HAP-1 (cell line): ENCODE results near the gene CDA.
A peak's percentile ranks its signal among the peaks of the same experiment; 100 is the strongest.

ENCODE experiments used
- DNase-seq, 2 experiments: peaks; one replicate each; pipeline ENCODE4 v3.0.0-alpha.2; 2016 to 2020; ENCODE audit warnings: low spot score in 2 of 2
- H3K27me3 ChIP-seq: fragments of 250-450 bp; sonication (Bioruptor Pico); 2 replicates; pipeline ENCODE4 v1.5.1; 2020; ENCODE audit warnings: low read depth, mild to moderate bottlenecking, moderate library complexity
- H3K36me3 ChIP-seq: fragments of 250-450 bp; sonication (Bioruptor Pico); replicated peaks from 2 replicates; pipeline ENCODE4 v1.5.1; 2020; ENCODE audit warnings: mild to moderate bottlenecking
- H3K4me1 ChIP-seq: fragments of 250-450 bp; sonication (Bioruptor Pico); 2 replicates; pipeline ENCODE4 v1.5.1; 2020; ENCODE audit warnings: mild to moderate bottlenecking
- H3K4me3 ChIP-seq: fragments of 250-450 bp; sonication (Bioruptor Pico); 2 replicates; pipeline ENCODE4 v1.5.1; 2020; ENCODE audit warnings: mild to moderate bottlenecking, moderate library complexity
- H3K9me3 ChIP-seq: fragments of 250-450 bp; sonication (Bioruptor Pico); 2 replicates; pipeline ENCODE4 v1.5.1; 2020; ENCODE audit warnings: mild to moderate bottlenecking, moderate library complexity
- in situ Hi-C: fragments of 300-500 bp; cut with MboI; formaldehyde crosslinking; loops from 3 replicates; pipeline ENCODE4 v1.14.3; 2020; ENCODE audit warnings: low sequenced_read_pairs, inconsistent platforms, mixed read lengths

Gene CDA

GRCh38 chr1:20634594-20635084 is 45.7 kb downstream of the CDA start:
- Histone ChIP-seq H3K9me3 (no peaks in the 10 kb centered on the region), H3K4me1 (peaks cover 19% of the 10 kb centered on the region), H3K4me3 (peak overlapping the region; percentile 48), H3K27me3 (no peaks in the 10 kb centered on the region), H3K36me3 (peaks cover 11% of the 10 kb centered on the region)
- in situ Hi-C loops: loop anchor here (5.0 kb wide), 1 partner anchor 112 kb away; no protein-coding TSS in a partner anchor
- peak; percentile 64 to 77 for DNase-seq

DNA sequence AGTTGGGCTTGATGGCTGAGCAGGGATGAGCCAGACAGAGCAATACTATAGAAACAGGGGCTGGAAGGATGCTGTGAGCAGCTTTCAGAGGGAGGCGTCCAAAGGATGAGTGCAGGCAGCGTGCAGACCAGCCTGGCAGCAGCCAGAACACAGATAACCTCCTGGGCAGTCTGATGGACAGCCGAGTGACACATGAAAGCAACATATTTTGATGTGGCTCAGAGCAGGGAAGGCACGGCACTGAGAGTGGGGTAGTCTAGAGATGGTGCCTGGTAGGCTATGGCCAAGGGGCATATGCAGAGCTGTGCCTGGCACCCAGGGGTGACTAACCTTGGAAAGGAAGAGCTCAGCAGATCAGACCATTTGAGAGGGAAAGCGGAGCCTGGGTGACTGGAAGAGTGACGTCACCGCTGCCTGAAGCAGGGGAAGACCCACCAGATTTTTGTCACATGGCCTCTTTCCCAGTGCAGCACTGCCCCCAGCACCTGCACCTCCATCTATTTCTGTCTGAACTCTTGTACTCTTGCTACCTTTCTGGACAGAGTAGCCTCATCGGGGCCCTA is 48.0 kb downstream of the CDA start:
- in situ Hi-C loops: loop anchor here (5.0 kb wide), 1 partner anchor 115 kb away; no protein-coding TSS in a partner anchor
- no peak overlapping the region for H3K4me3 ChIP-seq
- H3K36me3 ChIP-seq: peaks cover 11% of the 10 kb centered on the region
- no peaks in the 10 kb centered on the region for H3K9me3 ChIP-seq
- DNase-seq: no peak
- H3K4me1 ChIP-seq: peaks cover 18% of the 10 kb centered on the region
- no peaks in the 10 kb centered on the region for H3K27me3 ChIP-seq

GRCh38 chr1:20640183-20640597 is 51.3 kb downstream of the CDA start:
- Histone ChIP-seq H3K4me1 (no peaks in the 10 kb centered on the region), H3K27me3 (no peaks in the 10 kb centered on the region), H3K9me3 (no peaks in the 10 kb centered on the region), H3K4me3 (no peak overlapping the region), H3K36me3 (peaks cover 15% of the 10 kb centered on the region)
- DNase-seq: peak; percentile 58 to 69
- in situ Hi-C loops: no loop called here

GRCh38 chr1:20641975-20642374 is 53.1 kb downstream of the CDA start:
- Histone ChIP-seq H3K4me3 (no peak overlapping the region), H3K27me3 (no peaks in the 10 kb centered on the region), H3K9me3 (no peaks in the 10 kb centered on the region), H3K4me1 (no peaks in the 10 kb centered on the region), H3K36me3 (peaks cover 15% of the 10 kb centered on the region)
- in situ Hi-C loops: no loop called here
- DNase-seq: no peak

DNA sequence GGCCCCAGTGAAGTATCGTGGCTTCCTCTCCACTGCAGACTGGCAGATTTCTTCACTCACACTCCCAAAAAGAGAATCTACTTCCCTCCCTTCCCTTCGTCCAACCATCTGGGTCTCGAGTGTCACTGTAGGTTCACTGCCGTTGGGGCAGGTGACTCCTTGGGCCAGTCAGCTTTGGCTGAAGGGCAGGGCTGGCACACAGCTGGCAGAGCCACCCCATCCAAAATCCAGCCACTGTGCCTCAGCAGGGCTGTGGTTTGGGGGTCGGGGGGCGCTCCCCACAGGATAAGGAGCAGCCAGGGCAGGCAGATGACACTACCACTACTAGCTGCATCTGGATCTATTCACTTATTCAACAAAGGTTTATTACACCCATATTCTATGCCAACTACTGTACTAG is 54.2 kb downstream of the CDA start:
- no peaks in the 10 kb centered on the region for H3K9me3 ChIP-seq
- no peaks in the 10 kb centered on the region for H3K27me3 ChIP-seq
- no peaks in the 10 kb centered on the region for H3K4me1 ChIP-seq
- no peak overlapping the region for H3K4me3 ChIP-seq
- in situ Hi-C loops: no loop called here
- DNase-seq: no peak
- H3K36me3 ChIP-seq: peaks cover 15% of the 10 kb centered on the region

DNA sequence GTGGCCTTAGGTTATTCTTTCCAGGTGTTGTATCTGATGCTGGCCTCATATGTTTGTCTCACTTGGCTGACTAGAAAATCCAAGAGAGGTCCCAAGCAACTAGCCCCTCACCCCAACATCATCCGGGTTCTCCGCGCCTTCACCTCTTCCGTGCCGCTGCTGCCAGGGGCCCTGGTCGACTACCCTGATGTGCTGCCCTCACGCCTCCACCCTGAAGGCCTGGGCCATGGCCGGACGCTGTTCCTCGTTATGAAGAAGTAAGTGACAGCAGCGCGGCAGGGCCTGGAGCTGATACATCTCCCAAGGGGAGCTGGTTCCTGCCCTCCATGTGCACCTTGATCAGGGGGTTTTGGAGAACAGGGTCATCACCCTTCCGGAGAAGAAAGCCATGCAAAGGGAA is 55.5 kb downstream of the CDA start:
- peaks cover 18% of the 10 kb centered on the region for H3K36me3 ChIP-seq
- DNase-seq: no peak
- no peak overlapping the region for H3K4me3 ChIP-seq
- in situ Hi-C loops: no loop called here
- no peaks in the 10 kb centered on the region for H3K9me3 ChIP-seq
- H3K27me3 ChIP-seq: no peaks in the 10 kb centered on the region
- H3K4me1 ChIP-seq: no peaks in the 10 kb centered on the region

DNA sequence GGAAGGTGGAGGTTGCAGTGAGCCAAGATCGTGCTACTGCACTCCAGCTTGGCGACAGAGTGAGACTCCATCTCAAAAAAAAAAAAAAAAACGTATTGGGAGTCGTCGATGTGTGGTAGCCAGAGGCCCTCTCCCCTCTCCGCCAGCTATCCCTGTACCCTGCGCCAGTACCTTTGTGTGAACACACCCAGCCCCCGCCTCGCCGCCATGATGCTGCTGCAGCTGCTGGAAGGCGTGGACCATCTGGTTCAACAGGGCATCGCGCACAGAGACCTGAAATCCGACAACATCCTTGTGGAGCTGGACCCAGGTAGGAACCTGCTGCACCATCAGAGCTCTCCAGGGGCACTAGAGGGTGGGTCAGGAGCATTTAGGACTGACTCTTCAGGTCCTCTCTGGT is 56.5 kb downstream of the CDA start:
- in situ Hi-C loops: no loop called here
- Histone ChIP-seq H3K9me3 (no peaks in the 10 kb centered on the region), H3K36me3 (peaks cover 24% of the 10 kb centered on the region), H3K4me3 (no peak overlapping the region), H3K27me3 (no peaks in the 10 kb centered on the region), H3K4me1 (no peaks in the 10 kb centered on the region)
- no peak for DNase-seq

DNA sequence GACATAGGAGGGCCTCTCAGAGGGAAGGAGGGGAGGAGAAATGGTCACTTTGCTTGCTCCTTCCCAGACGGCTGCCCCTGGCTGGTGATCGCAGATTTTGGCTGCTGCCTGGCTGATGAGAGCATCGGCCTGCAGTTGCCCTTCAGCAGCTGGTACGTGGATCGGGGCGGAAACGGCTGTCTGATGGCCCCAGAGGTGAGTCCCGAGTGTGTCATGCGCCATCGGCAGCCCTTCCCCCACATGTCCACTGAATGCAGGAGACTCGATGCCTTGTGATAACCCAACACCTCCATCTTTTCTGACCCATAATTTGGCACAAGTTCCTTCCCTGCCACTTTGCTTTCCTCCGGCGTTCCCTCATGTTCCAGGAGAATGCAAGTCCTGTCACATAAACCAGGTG is 59.5 kb downstream of the CDA start:
- no peaks in the 10 kb centered on the region for H3K27me3 ChIP-seq
- H3K9me3 ChIP-seq: no peaks in the 10 kb centered on the region
- DNase-seq: no peak
- peaks cover 50% of the 10 kb centered on the region for H3K36me3 ChIP-seq
- in situ Hi-C loops: no loop called here
- H3K4me1 ChIP-seq: no peaks in the 10 kb centered on the region
- no peak overlapping the region for H3K4me3 ChIP-seq

GRCh38 chr1:20648946-20649345 is 60.0 kb downstream of the CDA start:
- H3K4me1 ChIP-seq: no peaks in the 10 kb centered on the region
- in situ Hi-C loops: no loop called here
- no peaks in the 10 kb centered on the region for H3K27me3 ChIP-seq
- peaks cover 55% of the 10 kb centered on the region for H3K36me3 ChIP-seq
- DNase-seq: no peak
- H3K9me3 ChIP-seq: no peaks in the 10 kb centered on the region
- no peak overlapping the region for H3K4me3 ChIP-seq

- H3K4me3 ChIP-seq: no peak overlapping the region
Measured at GRCh38 chr1:20652300-20652699, 63.4 kb downstream of the CDA start.

DNA sequence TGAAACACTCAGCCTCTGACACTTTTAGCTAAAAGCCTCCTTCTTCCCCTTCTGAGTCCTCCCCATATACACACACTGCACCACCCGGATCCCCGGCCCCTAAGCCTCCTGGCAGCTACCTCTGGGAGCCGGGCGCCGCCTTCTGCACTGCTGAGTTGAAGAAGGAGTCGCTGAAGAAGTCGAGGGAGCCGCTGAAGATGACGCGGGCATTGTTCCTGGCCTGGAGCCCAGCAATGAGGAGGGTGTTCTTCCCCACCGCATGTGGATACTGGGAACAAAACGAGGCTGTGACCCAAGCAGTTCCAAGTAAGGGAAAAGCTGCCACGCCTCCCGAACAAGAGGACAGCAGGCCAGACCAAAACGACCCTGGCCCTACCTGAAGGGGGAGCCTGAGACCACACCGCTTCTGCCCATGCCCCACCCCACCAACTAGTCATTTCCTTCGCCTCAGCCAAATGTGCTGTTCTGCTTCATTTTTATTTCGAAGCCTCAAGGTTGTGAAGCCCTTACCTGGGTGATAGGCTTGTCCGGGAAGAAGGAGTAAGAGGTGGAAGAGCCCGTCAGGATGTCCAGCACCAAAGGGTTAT is 65.3 kb downstream of the CDA start:
- H3K36me3 ChIP-seq: peaks cover 84% of the 10 kb centered on the region
- DNase-seq: no peak
- in situ Hi-C loops: no loop called here

More at GRCh38 chr1:20652300-20652699, 63.4 kb downstream of the CDA start:
- no peaks in the 10 kb centered on the region for H3K9me3 ChIP-seq
- in situ Hi-C loops: no loop called here
- peaks cover 79% of the 10 kb centered on the region for H3K36me3 ChIP-seq
- no peak for DNase-seq
- no peaks in the 10 kb centered on the region for H3K4me1 ChIP-seq
- no peaks in the 10 kb centered on the region for H3K27me3 ChIP-seq

DNA sequence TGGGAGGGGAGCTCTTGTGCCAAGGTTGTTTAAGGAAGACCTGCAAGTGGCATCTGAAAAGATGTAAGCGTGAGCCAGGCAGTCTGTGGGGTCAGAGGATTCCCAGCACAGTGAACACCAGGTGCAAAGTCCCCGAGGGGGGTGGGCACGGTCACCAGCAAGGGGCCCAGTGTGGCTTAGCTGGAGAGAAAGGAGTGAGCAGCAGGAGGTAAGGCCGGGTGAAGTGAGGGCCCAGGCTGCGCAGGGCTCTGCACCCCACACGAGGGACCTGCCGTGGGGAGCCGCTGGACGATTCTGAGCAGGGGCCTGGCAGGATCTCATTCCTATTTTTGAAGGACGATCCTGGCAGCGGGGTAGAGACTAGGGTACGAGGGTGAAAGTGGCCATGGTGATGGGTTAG is 68.1 kb downstream of the CDA start:
- H3K4me1 ChIP-seq: no peaks in the 10 kb centered on the region; the same call in 1 of the 2 replicates
- H3K27me3 ChIP-seq: no peaks in the 10 kb centered on the region
- no peak for DNase-seq
- in situ Hi-C loops: no loop called here
- H3K36me3 ChIP-seq: peaks cover 67% of the 10 kb centered on the region
- H3K9me3 ChIP-seq: no peaks in the 10 kb centered on the region
- H3K4me3 ChIP-seq: no peak overlapping the region

More for the DNA sequence above, 65.3 kb downstream of the CDA start:
- H3K4me3 ChIP-seq: no peak overlapping the region
- H3K9me3 ChIP-seq: no peaks in the 10 kb centered on the region
- H3K27me3 ChIP-seq: no peaks in the 10 kb centered on the region
- no peaks in the 10 kb centered on the region for H3K4me1 ChIP-seq

DNA sequence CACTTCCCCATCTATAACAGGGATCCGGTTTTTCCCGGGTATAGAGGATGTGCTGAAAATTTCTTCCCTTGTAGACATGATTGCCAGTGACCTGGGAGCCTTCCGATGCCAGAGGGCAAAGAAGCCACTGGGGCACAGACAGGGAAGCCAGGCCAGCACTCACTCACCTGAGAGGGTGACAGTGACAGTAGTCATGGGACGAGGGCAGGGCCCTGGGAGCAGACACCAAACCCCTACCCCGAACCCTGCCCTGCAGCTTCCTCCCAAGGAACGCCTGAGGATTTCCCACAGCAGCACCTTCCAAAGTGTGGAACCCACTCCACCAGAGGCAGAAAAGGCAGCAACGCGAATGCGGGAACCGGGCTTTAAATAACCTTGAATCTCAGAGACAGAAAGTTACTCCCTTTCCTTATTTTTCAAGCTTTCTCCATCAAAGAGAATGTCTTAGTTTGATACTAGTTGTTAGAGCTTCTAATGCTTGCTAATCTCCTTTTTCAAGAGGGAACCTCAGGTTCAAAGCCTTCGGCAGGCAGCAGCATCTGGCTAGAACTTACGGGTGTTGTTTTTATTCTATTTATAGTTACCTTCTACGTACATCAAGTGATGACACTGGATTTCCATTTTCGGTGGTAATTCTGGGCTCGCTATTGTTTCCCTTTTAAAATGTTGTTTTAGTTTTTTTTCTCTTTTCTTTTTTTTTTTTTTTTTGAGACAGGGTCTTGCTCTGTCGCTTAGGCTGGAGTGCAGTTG is 69.4 kb downstream of the CDA start:
- Histone ChIP-seq H3K4me3 (no peak overlapping the region), H3K9me3 (no peaks in the 10 kb centered on the region; the same call in 1 of the 2 replicates), H3K4me1 (no peaks in the 10 kb centered on the region; the same call in 1 of the 2 replicates), H3K27me3 (no peaks in the 10 kb centered on the region), H3K36me3 (peaks cover 54% of the 10 kb centered on the region)
- in situ Hi-C loops: no loop called here
- DNase-seq: no peak

- Histone ChIP-seq H3K36me3 (peaks cover 37% of the 10 kb centered on the region), H3K4me3 (peak overlapping the region; percentile 89), H3K9me3 (no peaks in the 10 kb centered on the region; the same call in 1 of the 2 replicates), H3K27me3 (no peaks in the 10 kb centered on the region), H3K4me1 (no peaks in the 10 kb centered on the region; the same call in 1 of the 2 replicates)
- DNase-seq: no peak
- in situ Hi-C loops: no loop called here
Measured at GRCh38 chr1:20660363-20660762, 71.5 kb downstream of the CDA start.
